Lung (tissue), 12 donors: ENCODE results near the gene C2orf68. TPM values are rescaled to one million over a fixed set of nuclear protein-coding genes. Genes with fewer than 3 reads are reported as not detected.

Source experiments
- ATAC-seq: fragments of 200-7000 bp; cut with Tn5 transposase; one replicate; pipeline ENCODE4 v1.9.1; 2020; ENCODE audit warnings: moderate number of reproducible peaks; ENCODE audit not compliant: insufficient read depth, low FRiP score
- DNase-seq, 3 donors: peaks; one replicate each; pipeline ENCODE4 v3.0.0-alpha.2; 2013 to 2017
- H3K27ac ChIP-seq, 2 donors: one replicate each; pipeline ENCODE4 v1.5.1; 2013; ENCODE audit warnings: mild to moderate bottlenecking in 2 of 2, moderate library complexity in 2 of 2, control low read depth in 1 of 2, inconsistent platforms in 1 of 2, low read depth in 1 of 2, low read length in 1 of 2
- H3K27me3 ChIP-seq, 3 donors: one replicate each; pipeline ENCODE4 v1.5.1; 2013; ENCODE audit warnings: low read length in 2 of 3; ENCODE audit not compliant: control insufficient read depth in 3 of 3, insufficient read depth in 3 of 3
- H3K36me3 ChIP-seq, 4 donors: one replicate each; pipeline ENCODE4 v1.5.1; 2013; ENCODE audit warnings: low read length in 4 of 4, mild to moderate bottlenecking in 1 of 4, moderate library complexity in 1 of 4; ENCODE audit not compliant: control insufficient read depth in 4 of 4, insufficient read depth in 4 of 4
- H3K4me1 ChIP-seq, 5 donors: one replicate each; pipeline ENCODE4 v1.5.1; 2013; ENCODE audit warnings: low read length in 5 of 5, mild to moderate bottlenecking in 2 of 5, moderate library complexity in 1 of 5; ENCODE audit not compliant: control insufficient read depth in 5 of 5, insufficient read depth in 5 of 5
- H3K4me3 ChIP-seq: one replicate; pipeline ENCODE4 v1.5.1; 2013; ENCODE audit warnings: mild to moderate bottlenecking, control low read depth, moderate library complexity
- H3K9ac ChIP-seq, 2 donors: one replicate each; pipeline ENCODE4 v1.5.1; 2013; ENCODE audit warnings: low read length in 2 of 2, control low read depth in 1 of 2; ENCODE audit not compliant: insufficient read depth in 1 of 2
- H3K9me3 ChIP-seq, 4 donors: one replicate each; pipeline ENCODE4 v1.5.1; 2013; ENCODE audit warnings: low read length in 3 of 4, mild to moderate bottlenecking in 1 of 4, moderate library complexity in 1 of 4; ENCODE audit not compliant: control insufficient read depth in 4 of 4, insufficient read depth in 3 of 4
- CTCF ChIP-seq: IDR thresholded peaks from 2 replicates; pipeline ENCODE4 v1.5.1; 2012; ENCODE audit warnings: mild to moderate bottlenecking; ENCODE audit errors: control extremely low read depth, extremely low read depth
- WGBS, 2 donors: extraction: QIAGEN DNeasy Blood & Tissue Kit; methylation state at CpG; one replicate each; pipeline ENCODE4 v1.1.7; 2013; 5-methylcytosine and 5-hydroxymethylcytosine counted together
- polyA plus RNA-seq, 2 donors: library from polyadenylated mRNA; stranded (reverse); fragments of 200-250 nt; gene quantifications; one replicate each; pipeline ENCODE4 v1.2.1, GENCODE V29; 2013
- total RNA-seq, 2 donors: library from RNA; depleted of rRNA in 1 of 2; stranded (reverse); fragments of >200 nt in 1 of 2; gene quantifications; one replicate each; pipeline ENCODE4 v1.2.1, GENCODE V29; 2014 to 2021
- donor health status: control.
- donor health status: control.
- donor health status: Bipolar disorder and iron deficiency.
- donor health status: healthy.
- donor health status: DM: yes; HTN: yes; CAD: no.

The C2orf68 gene
- total and polyA plus RNA-seq, 4 donors: 23.2 to 51.9 (median 40.7) TPM

- Histone ChIP-seq H3K9me3 (no peaks in the 10 kb centered on the region), H3K4me1 (peaks cover 0 to 40% (median 16%) of the 10 kb centered on the region in 5 donors), H3K9ac (no peak overlapping the region), H3K27me3 (no peaks in the 10 kb centered on the region), H3K36me3 (no peaks in the 10 kb centered on the region), H3K27ac (peak overlapping the region in 1 of 2 donors; percentile 35), H3K4me3 (no peak overlapping the region)
- DNase-seq: no peak
- no peak for TF ChIP-seq CTCF
- 80 to 90% methylated on average over 8 of the region's 8 CpGs for WGBS, 2 donors
- ATAC-seq: no peak
These were observed 36.1 kb downstream of the C2orf68 start for GRCh38 chr2:85575739-85576138.

GRCh38 chr2:85566265-85566664 is 45.6 kb downstream of the C2orf68 start:
- no peak overlapping the region for H3K4me3 ChIP-seq
- H3K27ac ChIP-seq: no peak overlapping the region
- no peak for TF ChIP-seq CTCF
- DNase-seq (no peak), ATAC-seq (no peak)
- peaks cover 0 to 4% (median 0%) of the 10 kb centered on the region in 5 donors for H3K4me1 ChIP-seq
- H3K27me3 ChIP-seq: no peaks in the 10 kb centered on the region
- H3K9ac ChIP-seq: no peak overlapping the region
- WGBS, 2 donors: 84 to 91% methylated on average over 4 of the region's 4 CpGs
- H3K36me3 ChIP-seq: no peaks in the 10 kb centered on the region
- H3K9me3 ChIP-seq: no peaks in the 10 kb centered on the region

GRCh38 chr2:85564144-85564563 is 47.7 kb downstream of the C2orf68 start:
- H3K27ac ChIP-seq: no peak overlapping the region
- DNase-seq (no peak), ATAC-seq (no peak)
- 85 to 90% methylated on average over 5 of the region's 5 CpGs for WGBS, 2 donors
- peaks cover 0 to 18% (median 6%) of the 10 kb centered on the region in 5 donors for H3K4me1 ChIP-seq
- no peak for TF ChIP-seq CTCF
- no peak overlapping the region for H3K9ac ChIP-seq
- no peaks in the 10 kb centered on the region for H3K36me3 ChIP-seq
- H3K9me3 ChIP-seq: no peaks in the 10 kb centered on the region
- H3K4me3 ChIP-seq: no peak overlapping the region
- no peaks in the 10 kb centered on the region for H3K27me3 ChIP-seq
